Osteoblast (primary cell): ENCODE measurements around the gene CALHM4. TPM values are rescaled to one million over a fixed set of nuclear protein-coding genes. Genes with fewer than 3 reads are reported as not detected.

Experiments used
- DNase-seq: peaks from one replicate; pipeline ENCODE4 v3.0.0; 2011; ENCODE audit warnings: low spot score, mixed read lengths; ENCODE audit not compliant: insufficient read length; ENCODE audit errors: missing footprints
- H2AFZ ChIP-seq: 2 replicates; pipeline ENCODE4 v1.6.0; 2011; ENCODE audit warnings: mild to moderate bottlenecking, low read length
- H3K27ac ChIP-seq: 2 replicates; pipeline ENCODE4 v1.5.1; 2011; ENCODE audit warnings: mild to moderate bottlenecking, low read depth, low read length, moderate library complexity
- H3K27me3 ChIP-seq: 2 replicates; pipeline ENCODE4 v1.6.0; 2012; ENCODE audit warnings: mild to moderate bottlenecking, control low read depth, inconsistent platforms, low read length, moderate library complexity; ENCODE audit not compliant: insufficient read depth
- H3K36me3 ChIP-seq: 2 replicates; pipeline ENCODE4 v1.5.1; 2011; ENCODE audit warnings: mild to moderate bottlenecking, low read length, control low read depth, moderate library complexity; ENCODE audit not compliant: insufficient read depth
- H3K4me1 ChIP-seq: 2 replicates; pipeline ENCODE4 v1.5.1; 2011; ENCODE audit warnings: mild to moderate bottlenecking, low read length, control low read depth, moderate library complexity; ENCODE audit not compliant: insufficient read depth
- H3K4me2 ChIP-seq: 2 replicates; pipeline ENCODE4 v1.6.0; 2011; ENCODE audit warnings: mild to moderate bottlenecking, low read length; ENCODE audit not compliant: insufficient read depth
- H3K4me3 ChIP-seq: fragments of 200-600 bp; sonication (generic); 3 replicates; pipeline ENCODE4 v1.5.1; 2012; ENCODE audit warnings: mild to moderate bottlenecking, low read length, inconsistent platforms; ENCODE audit not compliant: insufficient read depth
- H3K79me2 ChIP-seq: 2 replicates; pipeline ENCODE4 v1.6.0; 2012; ENCODE audit warnings: mild to moderate bottlenecking, low read length, control low read depth, inconsistent platforms; ENCODE audit not compliant: insufficient read depth
- H3K9me3 ChIP-seq: 2 replicates; pipeline ENCODE4 v1.5.1; 2011; ENCODE audit warnings: low read depth, low read length, control low read depth
- H4K20me1 ChIP-seq: 2 replicates; pipeline ENCODE4 v1.6.0; 2012; ENCODE audit warnings: mild to moderate bottlenecking, low read length, control low read depth; ENCODE audit not compliant: insufficient read depth
- total RNA-seq: library from RNA; depleted of rRNA; stranded (reverse); fragments of >200 nt; gene quantifications from 2 replicates; pipeline ENCODE4 v1.2.3, GENCODE V29; 2012
- TF ChIP-seq, protein P1 (sequence below): IDR thresholded peaks from 2 replicates; pipeline ENCODE4 v1.5.1; 2011; ENCODE audit warnings: mild to moderate bottlenecking, low read depth, low read length, moderate library complexity; ENCODE audit errors: extremely low read depth

The CALHM4 gene
- total RNA-seq, 1 donor, result not detected

DNA sequence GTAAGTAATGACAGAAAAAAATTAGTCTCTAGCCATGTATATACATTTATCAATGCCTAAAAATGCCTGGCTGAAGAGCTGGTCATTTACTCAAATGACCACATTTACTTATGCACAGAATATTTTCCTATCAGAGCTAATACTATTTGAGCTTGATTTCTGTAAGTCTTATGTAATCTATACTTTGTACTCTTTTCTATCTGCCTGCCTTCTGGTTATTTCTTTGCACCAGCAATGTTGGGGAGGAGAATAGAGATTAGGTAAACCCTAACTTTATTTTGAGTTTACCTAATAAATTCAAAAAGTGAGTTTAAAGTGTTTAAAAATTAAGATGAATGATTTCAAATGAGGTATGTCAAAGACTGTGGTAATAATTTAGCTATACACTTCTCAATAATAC is 38.4 kb upstream of the CALHM4 start:
- Histone ChIP-seq H2AFZ (no peak overlapping the region), H3K4me3 (no peak overlapping the region), H3K36me3 (peaks cover 12% of the 10 kb centered on the region), H3K27ac (no peak overlapping the region), H3K27me3 (no peaks in the 10 kb centered on the region), H3K79me2 (peaks cover 35% of the 10 kb centered on the region), H3K4me2 (no peak overlapping the region), H3K4me1 (peaks cover 10% of the 10 kb centered on the region), H3K9me3 (no peaks in the 10 kb centered on the region), H4K20me1 (no peaks in the 10 kb centered on the region)
- DNase-seq, result no peak
- TF ChIP-seq, protein P1, sequence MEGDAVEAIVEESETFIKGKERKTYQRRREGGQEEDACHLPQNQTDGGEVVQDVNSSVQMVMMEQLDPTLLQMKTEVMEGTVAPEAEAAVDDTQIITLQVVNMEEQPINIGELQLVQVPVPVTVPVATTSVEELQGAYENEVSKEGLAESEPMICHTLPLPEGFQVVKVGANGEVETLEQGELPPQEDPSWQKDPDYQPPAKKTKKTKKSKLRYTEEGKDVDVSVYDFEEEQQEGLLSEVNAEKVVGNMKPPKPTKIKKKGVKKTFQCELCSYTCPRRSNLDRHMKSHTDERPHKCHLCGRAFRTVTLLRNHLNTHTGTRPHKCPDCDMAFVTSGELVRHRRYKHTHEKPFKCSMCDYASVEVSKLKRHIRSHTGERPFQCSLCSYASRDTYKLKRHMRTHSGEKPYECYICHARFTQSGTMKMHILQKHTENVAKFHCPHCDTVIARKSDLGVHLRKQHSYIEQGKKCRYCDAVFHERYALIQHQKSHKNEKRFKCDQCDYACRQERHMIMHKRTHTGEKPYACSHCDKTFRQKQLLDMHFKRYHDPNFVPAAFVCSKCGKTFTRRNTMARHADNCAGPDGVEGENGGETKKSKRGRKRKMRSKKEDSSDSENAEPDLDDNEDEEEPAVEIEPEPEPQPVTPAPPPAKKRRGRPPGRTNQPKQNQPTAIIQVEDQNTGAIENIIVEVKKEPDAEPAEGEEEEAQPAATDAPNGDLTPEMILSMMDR, result no peak

DNA sequence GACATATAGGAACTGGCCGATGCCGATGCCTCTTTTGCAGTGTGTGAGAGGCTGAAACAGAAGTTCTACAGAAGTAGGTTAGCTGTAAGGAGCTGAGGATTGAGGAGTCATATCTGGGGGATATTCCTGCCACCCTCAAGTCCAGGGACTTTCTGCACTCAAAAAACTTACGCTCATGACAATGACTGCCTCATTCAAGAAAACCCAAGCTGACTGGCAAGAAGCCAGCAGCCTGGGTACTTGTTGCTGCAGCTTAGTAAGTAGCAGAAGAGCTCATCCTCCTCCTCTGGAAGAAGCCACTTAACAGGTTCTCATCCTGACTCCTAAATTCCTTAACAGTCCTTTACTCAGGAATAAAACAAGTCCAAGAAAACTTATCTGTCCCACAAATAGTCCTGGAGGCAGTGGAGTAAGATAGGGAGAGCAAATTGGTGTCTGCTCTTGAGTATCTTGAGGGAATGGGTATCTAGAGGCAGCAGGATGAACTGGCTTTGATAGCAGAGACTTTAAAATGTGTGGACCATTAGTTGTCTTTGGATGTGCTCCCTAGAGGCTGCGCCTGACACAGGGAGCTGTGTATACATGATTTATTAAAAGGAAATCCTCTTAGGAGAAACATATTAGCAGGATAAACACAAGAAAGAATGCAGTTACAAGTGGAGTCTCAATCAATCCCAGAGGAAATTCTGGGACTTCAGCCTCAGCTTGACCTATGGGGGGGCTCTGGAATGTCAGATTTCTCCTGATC is 34.8 kb upstream of the CALHM4 start:
- H3K27ac ChIP-seq, result no peak overlapping the region
- TF ChIP-seq, protein P1, result no peak
- no peaks in the 10 kb centered on the region for H4K20me1 ChIP-seq
- no peak overlapping the region for H3K4me2 ChIP-seq
- H3K36me3 ChIP-seq, result peaks cover 12% of the 10 kb centered on the region
- no peaks in the 10 kb centered on the region for H3K4me1 ChIP-seq
- no peak overlapping the region for H3K4me3 ChIP-seq
- no peaks in the 10 kb centered on the region for H3K9me3 ChIP-seq
- peaks cover 22% of the 10 kb centered on the region for H3K79me2 ChIP-seq
- H2AFZ ChIP-seq, result no peak overlapping the region
- H3K27me3 ChIP-seq, result no peaks in the 10 kb centered on the region
- DNase-seq, result no peak

DNA sequence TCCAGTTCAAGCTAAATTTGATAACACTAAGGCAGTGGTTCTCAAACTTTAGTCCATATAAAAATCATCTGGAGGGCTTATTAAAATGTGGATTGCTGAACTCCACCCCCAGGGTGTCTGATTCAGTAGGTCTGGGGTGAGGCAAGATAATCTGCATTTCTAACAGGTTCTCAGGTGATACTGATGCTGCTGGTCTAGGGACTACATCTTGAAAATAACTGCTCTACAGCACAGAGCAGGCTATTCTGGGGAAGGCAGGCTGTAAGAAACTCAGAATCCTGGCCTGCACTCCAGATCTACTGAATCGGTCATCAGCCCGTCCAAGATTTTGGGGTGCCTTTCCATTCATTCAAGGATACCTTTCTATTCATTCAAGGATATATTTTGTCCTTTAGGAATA is 30.7 kb upstream of the CALHM4 start:
- H3K4me1 ChIP-seq, result no peaks in the 10 kb centered on the region
- no peak overlapping the region for H3K27ac ChIP-seq
- no peak overlapping the region for H3K4me2 ChIP-seq
- H4K20me1 ChIP-seq, result no peaks in the 10 kb centered on the region
- H2AFZ ChIP-seq, result no peak overlapping the region
- TF ChIP-seq, protein P1, result no peak
- no peaks in the 10 kb centered on the region for H3K27me3 ChIP-seq
- no peaks in the 10 kb centered on the region for H3K79me2 ChIP-seq
- no peak overlapping the region for H3K4me3 ChIP-seq
- no peak for DNase-seq
- no peaks in the 10 kb centered on the region for H3K9me3 ChIP-seq
- no peaks in the 10 kb centered on the region for H3K36me3 ChIP-seq

DNA sequence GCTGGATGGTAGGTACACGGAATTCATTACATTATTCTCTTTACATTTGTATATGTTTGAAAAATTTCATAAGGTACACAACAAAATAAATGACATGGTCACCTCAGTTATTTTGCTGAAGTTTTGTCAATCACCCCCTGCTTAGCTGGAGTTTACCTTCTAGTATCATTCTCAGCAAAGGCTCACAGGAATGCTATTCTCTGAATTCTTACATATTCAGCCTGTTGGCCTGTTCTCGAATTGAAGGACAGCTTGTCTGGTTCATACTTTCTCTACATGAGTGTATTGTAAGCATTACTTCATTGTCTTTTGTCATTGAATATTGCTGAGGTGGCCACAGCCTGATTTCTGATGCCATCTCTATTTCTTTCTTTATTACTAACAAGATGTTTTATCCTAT is 29.3 kb upstream of the CALHM4 start:
- TF ChIP-seq, protein P1, result no peak
- Histone ChIP-seq H3K27me3 (no peaks in the 10 kb centered on the region), H3K27ac (no peak overlapping the region), H3K4me1 (no peaks in the 10 kb centered on the region), H3K36me3 (no peaks in the 10 kb centered on the region), H2AFZ (no peak overlapping the region), H3K79me2 (no peaks in the 10 kb centered on the region), H3K9me3 (no peaks in the 10 kb centered on the region), H4K20me1 (no peaks in the 10 kb centered on the region), H3K4me2 (no peak overlapping the region), H3K4me3 (no peak overlapping the region)
- DNase-seq, result no peak
